ENCODE results near the gene SLC8A1. TPM values are rescaled to one million over a fixed set of nuclear protein-coding genes. Genes with fewer than 3 reads are reported as not detected.

SLC8A1 gene
- total RNA-seq, 1 experiment from 2014 or later = 1.7 TPM

- no peak overlapping the region for H3K4me2 ChIP-seq (ENCODE audit: insufficient read depth, insufficient read length, low read length)
- H3K9ac ChIP-seq (ENCODE audit: extremely low read depth, insufficient read length, low read length) = no peak overlapping the region
- H4K5ac ChIP-seq (ENCODE audit: insufficient read length, low read depth, low read length) = no peak overlapping the region
- no peak overlapping the region for H3K4ac ChIP-seq (ENCODE audit: low read depth, low read length)
- H4K8ac ChIP-seq (replicated peaks; ENCODE audit: insufficient read length, low read depth, low read length) = no peak overlapping the region
- no peaks in the 10 kb centered on the region for H3K79me1 ChIP-seq (ENCODE audit: insufficient read depth, low read depth, low read length, poor library complexity, severe bottlenecking)
- H2BK5ac ChIP-seq (ENCODE audit: insufficient read length, low read length) = no peak overlapping the region
- Mint-ChIP-seq H3K27ac (no peak overlapping the region), H3K4me1 (peaks cover 19 to 21% of the 10 kb centered on the region in 2 experiments), H3K9me3 (peaks cover 2 to 4% of the 10 kb centered on the region in 2 experiments; a peak in 1 of 5 replicates), H3K27me3 (ENCODE audit: low read depth) (no peaks in the 10 kb centered on the region), H3K4me3 (no peak overlapping the region), H3K36me3 (ENCODE audit: insufficient read depth in 1 of 3, low read depth in 3 of 3) (0 out of 7 replicates have a peak, but pooled peaks cover 0 to 2% (median 0%) of the 10 kb centered on the region in 3 experiments)
- no peak for DNase-seq
- no peak overlapping the region for H3K14ac ChIP-seq (ENCODE audit: insufficient read depth, low read length)
- WGBS (ENCODE audit: extremely low coverage, insufficient read length, low lambda C conversion rate) = no CpG with 5 or more reads among the region's 3 CpGs
- H2BK12ac ChIP-seq (ENCODE audit: insufficient read length, low read depth, low read length) = no peak overlapping the region
- H3T11ph ChIP-seq (ENCODE audit: low read length) = no peak overlapping the region
- H2AFZ ChIP-seq (ENCODE audit: low read length) = no peak overlapping the region
- H3K27me3 ChIP-seq (ENCODE audit: insufficient read depth, low read length) = no peaks in the 10 kb centered on the region
- no peak overlapping the region for H3K27ac ChIP-seq (ENCODE audit: insufficient read length, low read depth, low read length)
- H3K9me3 ChIP-seq (ENCODE audit: control insufficient read depth, low read depth, low read length) = no peaks in the 10 kb centered on the region
- peaks cover 2% of the 10 kb centered on the region; the same call in 1 of the 2 replicates for H3K4me1 ChIP-seq (ENCODE audit: insufficient read depth, low read length)
- no peak overlapping the region for H3K56ac ChIP-seq (ENCODE audit: insufficient read length, low read depth, low read length)
- no peak for TF ChIP-seq CTCF (conservative IDR thresholded peaks at IDR 0.05)
- H2BK120ac ChIP-seq (ENCODE audit: low read depth, low read length, poor library complexity, severe bottlenecking) = no peak overlapping the region
- no peak overlapping the region for H3K23ac ChIP-seq (ENCODE audit: insufficient read length, low read depth, low read length)
- no peak overlapping the region for H2BK15ac ChIP-seq (ENCODE audit: low read depth, low read length)
- H2BK20ac ChIP-seq (ENCODE audit: low read depth, low read length, poor library complexity, severe bottlenecking) = no peak overlapping the region
- no peak overlapping the region for H2AK5ac ChIP-seq (ENCODE audit: insufficient read length, low read length)
- no peaks in the 10 kb centered on the region for H3K79me2 ChIP-seq (ENCODE audit: insufficient read depth, low read length)
- H4K91ac ChIP-seq (ENCODE audit: insufficient read length, low read depth, low read length) = no peak overlapping the region
- no peaks in the 10 kb centered on the region for H3K23me2 ChIP-seq (ENCODE audit: insufficient read length, low read depth, low read length, poor library complexity, severe bottlenecking)
- no peaks in the 10 kb centered on the region for H4K20me1 ChIP-seq (ENCODE audit: control insufficient read depth, insufficient read depth, insufficient read length)
- no peak overlapping the region for H3K18ac ChIP-seq (ENCODE audit: insufficient read length, low read depth, low read length)
Observed at GRCh38 chr2:40401896-40402295, 50.0 kb downstream of the SLC8A1 start.

Data from H9 (cell line).